H1 (cell line): ENCODE measurements around the gene OGFRL1. TPM values are rescaled to one million over a fixed set of nuclear protein-coding genes. Genes with fewer than 3 reads are reported as not detected.

Experiments
- CBX8 ChIP-seq: fragments of 300-800, 300-1000 bp; sonication (generic); IDR thresholded peaks from 2 replicates; pipeline ENCODE4 v1.7.1; 2016; ENCODE audit warnings: low read depth, low read length, borderline replicate concordance
- GTF2F1 ChIP-seq: IDR thresholded peaks from 2 replicates; pipeline ENCODE4 v1.6.1; 2012; ENCODE audit warnings: low read depth, low read length, improper control_type of control experiment, borderline replicate concordance
- JUND ChIP-seq: IDR thresholded peaks from 2 replicates; pipeline ENCODE4 v1.6.1; 2011; ENCODE audit warnings: mild to moderate bottlenecking, improper control_type of control experiment, low read length
- SIRT6 ChIP-seq: IDR thresholded peaks from one replicate; pipeline ENCODE4 v1.7.1; 2012; ENCODE audit warnings: low read length, inconsistent platforms
- polyA plus RNA-seq, 7 experiments: library from polyadenylated mRNA; depleted of rRNA in 3 of 7; stranded (reverse) in 5 of 7; unstranded in 2 of 7; fragments of >200 nt in 5 of 7; fragments of 200-250 nt in 2 of 7; gene quantifications; 1 replicate in 5 of 7; 2 replicates in 1 of 7; 4 replicates in 1 of 7; pipeline versions ENCODE4 v1.2.1 to v1.2.3, GENCODE V29; 2011 to 2013; ENCODE audit warnings: missing spikeins in 2 of 7, mixed read lengths in 2 of 7
- total RNA-seq: library from RNA; stranded (reverse); fragmentation: NEBNext Ultra II Directional; extraction: Animal tissue kit (Norgen Biotek cat#: 25700); gene quantifications from 2 replicates; pipeline ENCODE4 v1.2.1, GENCODE V29; 2021

Gene OGFRL1
- total and polyA plus RNA-seq, 2 of the 8 experiments (the other 6 are each of a cell fraction or from before 2014, with no cell fraction given), result 1.1 to 9.0 TPM

DNA sequence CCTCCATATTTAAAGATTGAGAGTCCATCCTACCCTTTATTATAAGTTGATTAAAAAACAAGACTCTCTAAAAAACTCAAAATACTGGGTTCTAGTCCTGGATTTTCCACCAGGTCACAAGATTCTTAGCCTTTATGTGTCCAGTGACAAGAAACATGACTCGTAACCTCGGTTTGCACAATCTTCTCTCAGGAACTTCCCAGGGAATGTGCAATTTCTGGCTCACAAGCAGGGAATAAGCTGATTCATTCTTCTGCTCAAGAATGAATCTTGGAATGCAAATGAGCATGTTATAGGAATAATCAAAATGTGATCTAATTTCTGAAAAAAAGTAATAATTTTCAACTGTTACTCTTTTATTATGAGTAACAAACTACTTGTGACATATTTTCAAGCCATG lies 45.1 kb downstream of the OGFRL1 start (continued):
- TF ChIP-seq CBX8 (no peak), SIRT6 (no peak), GTF2F1 (no peak), JUND (no peak)
